Dedifferentiated amniotic fluid mesenchymal stem cell (primary cell): ENCODE results near the gene FADS1.

Source experiments
- DNase-seq: peaks from one replicate; pipeline ENCODE4 v3.0.0-alpha.2; 2016; ENCODE audit errors: extremely low spot score

FADS1 gene

DNA sequence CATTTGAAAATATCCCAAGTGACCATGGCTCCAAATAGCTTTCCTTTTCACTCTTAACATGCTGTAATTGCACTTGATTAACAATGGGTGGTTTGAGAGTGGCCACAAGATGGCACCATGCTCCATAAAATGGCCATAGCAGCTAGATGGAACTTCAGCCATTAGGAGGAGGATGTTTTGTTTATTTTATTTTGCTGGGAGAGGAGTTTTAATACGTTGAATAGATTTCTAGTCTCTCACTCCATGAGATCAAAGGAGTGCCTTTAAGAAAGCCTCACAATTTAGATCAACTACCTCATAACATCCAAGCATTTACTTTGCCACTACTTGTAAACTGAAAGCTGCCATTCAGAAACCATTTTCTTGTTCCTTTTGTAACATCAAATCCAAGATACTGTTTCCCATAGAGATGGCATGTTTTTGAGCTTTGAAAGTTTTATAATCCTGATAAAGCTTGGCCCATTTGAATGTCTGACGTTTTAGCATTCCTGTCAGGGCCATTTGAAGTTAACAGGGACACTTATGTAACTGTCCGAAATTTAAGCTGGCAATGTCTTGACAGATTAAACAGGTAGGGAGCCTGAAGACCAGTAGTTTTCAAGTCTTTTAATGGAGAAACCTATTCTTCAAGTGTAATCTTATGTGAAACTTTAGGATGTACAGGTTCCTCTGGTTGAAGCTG, 19.4 kb downstream of the FADS1 start:
- peak; percentile 81 for DNase-seq

DNA sequence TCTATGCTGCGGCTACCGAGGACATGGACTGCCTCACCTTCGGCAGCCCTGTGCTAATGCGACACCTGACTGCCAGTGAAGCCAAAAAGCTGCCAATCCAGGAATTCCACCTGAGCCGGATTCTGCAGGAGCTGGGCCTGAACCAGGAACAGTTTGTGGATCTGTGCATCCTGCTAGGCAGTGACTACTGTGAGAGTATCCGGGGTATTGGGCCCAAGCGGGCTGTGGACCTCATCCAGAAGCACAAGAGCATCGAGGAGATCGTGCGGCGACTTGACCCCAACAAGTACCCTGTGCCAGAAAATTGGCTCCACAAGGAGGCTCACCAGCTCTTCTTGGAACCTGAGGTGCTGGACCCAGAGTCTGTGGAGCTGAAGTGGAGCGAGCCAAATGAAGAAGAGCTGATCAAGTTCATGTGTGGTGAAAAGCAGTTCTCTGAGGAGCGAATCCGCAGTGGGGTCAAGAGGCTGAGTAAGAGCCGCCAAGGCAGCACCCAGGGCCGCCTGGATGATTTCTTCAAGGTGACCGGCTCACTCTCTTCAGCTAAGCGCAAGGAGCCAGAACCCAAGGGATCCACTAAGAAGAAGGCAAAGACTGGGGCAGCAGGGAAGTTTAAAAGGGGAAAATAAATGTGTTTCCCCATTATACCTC, 20.8 kb downstream of the FADS1 start:
- DNase-seq, result no peak

DNA sequence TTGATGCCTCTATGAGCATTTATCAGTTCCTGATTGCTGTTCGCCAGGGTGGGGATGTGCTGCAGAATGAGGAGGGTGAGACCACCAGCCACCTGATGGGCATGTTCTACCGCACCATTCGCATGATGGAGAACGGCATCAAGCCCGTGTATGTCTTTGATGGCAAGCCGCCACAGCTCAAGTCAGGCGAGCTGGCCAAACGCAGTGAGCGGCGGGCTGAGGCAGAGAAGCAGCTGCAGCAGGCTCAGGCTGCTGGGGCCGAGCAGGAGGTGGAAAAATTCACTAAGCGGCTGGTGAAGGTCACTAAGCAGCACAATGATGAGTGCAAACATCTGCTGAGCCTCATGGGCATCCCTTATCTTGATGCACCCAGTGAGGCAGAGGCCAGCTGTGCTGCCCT, 21.3 kb downstream of the FADS1 start:
- DNase-seq, result no peak

DNA sequence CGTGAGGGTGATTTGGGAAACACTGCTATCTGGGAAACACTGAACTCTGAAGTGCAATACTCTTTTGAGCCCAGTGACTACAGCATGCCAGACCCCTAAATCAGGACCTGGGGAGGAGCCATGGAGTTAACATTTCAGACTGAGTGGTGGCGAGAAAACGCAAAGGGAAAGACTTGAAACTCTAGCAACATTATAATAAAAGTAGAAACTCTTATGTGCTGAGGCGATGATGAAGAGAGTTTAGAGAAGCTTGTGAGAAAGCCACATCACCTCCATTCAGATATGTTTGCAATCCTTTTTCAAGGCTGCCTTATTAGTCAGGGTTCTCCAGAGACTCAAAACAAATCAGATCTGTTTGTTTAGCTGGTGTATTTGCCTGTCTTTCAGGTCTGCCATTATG, 22.2 kb downstream of the FADS1 start:
- DNase-seq, result no peak

DNA sequence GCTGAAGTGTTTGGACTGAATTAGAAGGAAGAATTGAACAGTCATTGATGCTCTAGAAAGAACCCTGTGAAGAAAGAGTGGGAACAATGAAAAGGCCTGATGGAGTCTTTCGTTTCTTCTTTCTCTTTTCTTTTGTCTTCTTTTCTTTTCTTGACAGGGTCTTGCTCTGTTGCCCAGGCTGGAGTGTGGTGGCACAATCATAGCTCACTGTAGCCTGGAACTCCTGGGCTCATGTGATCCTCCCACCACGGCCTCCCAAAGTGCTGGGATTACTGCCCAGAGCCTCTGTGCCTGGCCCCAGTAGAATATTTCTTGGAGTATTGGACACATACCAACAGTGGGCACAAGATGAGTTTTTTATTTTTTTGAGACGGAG, 23.0 kb downstream of the FADS1 start:
- DNase-seq, result no peak

DNA sequence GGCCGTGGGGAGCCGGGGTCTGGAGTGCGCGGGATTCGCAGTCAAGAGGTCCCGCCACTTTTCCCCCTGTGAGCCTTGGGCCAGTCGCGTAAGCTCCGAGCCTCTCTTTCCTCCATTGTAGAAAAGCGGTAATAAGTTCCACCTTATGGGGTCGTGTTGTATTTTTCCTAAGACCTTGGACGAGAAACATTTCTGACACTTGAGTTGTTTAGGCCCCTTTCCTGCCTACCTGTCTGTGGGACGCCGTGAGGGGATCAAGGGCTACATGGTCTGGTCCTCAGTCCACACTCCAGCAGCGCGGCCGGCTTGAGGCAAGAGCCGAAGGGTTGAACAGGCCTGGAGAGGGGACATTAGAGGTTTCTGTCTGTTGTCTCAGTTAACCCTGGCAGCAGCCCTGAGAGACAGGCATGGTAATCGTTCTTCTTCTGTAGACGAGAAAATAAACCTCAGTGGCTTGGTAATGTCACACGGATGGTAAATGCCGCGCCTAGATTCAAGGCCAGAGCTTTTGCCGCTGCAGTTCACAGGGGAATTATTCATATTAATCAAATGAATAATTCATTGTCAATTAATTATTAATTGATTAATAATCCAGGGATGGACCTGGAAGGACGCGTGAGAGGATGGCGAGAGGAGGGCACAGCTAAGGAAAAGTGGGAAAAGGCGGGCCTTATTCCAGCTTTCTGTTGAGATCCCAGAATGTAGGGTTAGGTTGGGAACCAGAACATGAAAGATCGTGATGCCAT, 23.5 kb downstream of the FADS1 start:
- DNase-seq, result no peak

DNA sequence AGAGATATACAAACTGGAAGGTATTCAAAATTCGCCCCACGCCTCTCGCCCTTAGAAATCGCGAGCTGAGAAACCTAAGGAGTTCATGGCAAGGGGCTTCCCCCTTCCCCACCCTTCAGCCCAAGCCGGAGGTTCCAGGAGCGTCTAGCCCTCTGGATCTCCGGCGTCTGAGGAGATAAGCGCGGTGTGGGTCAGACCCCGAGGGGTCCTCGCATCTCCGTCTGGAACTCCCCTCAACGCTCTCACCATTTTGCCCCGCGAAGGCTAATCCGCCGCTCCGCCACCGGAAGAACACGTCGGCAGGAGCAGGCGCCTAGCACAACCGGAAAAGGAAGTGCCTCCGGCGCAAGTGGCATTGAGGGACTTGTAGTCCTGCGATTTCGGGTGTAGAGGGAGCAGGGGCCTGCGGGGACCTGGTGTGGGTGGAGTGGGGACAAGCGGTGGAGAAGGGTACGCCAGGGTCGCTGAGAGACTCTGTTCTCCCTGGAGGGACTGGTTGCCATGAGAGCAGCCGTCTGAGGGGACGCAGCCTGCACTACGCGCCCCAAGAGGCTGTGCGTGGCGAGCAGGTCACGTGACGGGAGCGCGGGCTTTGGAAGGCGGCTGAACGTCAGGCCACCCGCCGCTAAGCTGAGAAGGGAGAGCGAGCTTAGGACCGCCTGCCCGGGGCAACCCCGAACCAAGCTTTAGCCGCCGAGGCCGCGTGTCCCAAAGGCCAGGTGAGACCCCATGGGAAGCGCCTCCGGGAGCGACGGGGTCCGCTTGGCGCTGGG, 24.3 kb downstream of the FADS1 start, which contains the start of the genes FEN1 and TMEM258:
FEN1 (plus strand) TSS at position 602 of the 773 bp plus-strand sequence. CDS start 2,451 bp downstream, outside the sequence.
TMEM258 (minus strand) TSS at position 290 of the 773 bp plus-strand sequence; CDS start at position 249, 41 bp downstream.
- DNase-seq, result peak; percentile 89

DNA sequence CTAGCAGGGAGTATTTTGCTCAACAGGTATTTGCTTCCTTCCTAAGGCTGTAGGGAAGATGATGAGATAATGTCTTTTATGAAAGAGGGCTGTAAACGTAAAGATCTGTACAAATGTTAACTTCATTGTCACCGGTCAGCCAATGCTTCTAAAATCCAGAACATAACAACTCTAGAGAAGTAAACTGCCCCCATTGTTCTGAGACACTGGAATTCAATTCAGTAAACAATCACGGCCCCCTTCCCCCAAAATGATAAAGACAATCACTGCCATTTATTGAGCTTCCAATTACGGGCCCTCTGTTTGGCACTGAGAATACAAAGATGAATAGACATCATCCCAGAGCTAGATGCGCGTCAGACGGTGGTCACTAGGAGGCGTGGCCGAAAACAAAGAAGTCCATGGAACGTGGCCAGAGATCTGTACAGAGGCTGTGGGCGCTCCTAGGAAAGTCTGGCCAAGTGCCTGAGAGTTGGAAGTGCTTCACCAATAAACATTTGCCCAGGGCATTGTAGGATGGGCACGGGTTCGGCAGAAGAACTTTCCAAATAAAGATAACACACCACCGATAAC, 25.0 kb downstream of the FADS1 start:
- peak; percentile 91 for DNase-seq

DNA sequence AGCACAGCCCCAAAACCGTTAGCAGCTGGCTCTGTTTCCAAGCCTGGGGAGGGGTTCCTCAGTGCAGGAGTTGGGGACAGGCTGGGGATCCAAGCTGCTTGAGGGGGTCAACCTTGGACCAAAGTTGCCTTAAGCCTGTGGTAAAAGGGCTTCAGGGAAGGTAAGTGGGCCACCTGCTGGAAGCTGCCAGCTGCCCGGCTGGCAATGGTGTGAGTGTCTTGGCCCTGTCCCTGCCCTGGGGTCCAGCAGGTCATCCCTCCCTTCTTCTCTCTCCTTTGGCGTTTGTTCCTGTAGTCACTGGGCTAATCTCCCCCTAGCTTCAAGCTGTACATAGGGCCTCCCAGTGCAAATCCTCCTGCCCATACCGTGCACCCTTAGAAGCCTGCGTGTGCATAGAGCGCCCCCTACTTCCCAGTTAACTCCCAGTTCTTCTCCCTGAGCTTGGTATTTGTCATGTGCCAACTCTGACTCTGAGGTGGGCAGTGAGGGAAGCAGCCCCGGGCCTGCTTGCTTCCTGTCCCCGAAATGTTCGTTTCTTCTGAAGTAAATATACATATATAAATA, 28.8 kb downstream of the FADS1 start:
- DNase-seq, result no peak

DNA sequence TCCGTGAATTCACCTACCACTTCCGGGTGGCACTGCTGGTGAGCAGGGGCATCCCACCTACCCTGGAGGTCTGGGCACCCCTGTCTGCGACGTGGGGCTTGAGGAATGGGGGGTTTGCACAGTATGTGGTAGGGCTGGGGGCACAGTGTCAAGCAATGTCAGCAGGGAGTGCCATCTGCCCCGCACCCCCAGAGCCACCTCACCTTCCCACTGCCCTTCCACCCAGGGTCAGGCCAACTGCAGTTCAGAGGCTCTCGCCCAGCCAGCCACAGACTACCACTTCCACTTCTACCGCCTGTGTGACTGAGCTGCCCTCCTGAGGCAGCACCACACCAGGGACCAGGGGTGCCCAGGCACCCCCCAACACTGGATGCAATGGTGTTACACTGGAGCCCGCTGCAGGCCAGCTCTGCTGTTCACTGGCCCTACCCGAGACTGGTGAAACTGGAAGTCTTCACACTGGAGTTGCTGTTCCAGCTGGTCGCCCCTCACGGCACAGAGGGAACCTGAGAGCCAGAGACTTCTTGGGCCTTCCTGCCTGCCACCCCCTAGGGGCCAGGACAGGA, 30.9 kb downstream of the FADS1 start:
- DNase-seq, result no peak

DNA sequence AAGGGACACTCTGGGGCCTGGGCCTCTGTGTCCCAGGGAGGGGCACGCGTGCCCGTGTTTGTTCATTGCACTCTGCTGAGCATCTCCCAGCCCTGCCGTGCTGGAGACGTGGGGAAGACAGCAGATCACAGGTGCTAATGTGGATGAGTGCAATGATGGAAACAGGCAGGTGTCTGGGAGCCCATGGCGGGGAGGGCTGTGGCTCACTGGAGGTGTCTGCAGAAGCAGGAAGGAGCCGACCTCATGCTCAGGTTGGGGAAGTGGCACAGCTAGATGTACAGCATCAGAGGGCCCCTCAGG, 32.3 kb downstream of the FADS1 start:
- DNase-seq, result no peak

DNA sequence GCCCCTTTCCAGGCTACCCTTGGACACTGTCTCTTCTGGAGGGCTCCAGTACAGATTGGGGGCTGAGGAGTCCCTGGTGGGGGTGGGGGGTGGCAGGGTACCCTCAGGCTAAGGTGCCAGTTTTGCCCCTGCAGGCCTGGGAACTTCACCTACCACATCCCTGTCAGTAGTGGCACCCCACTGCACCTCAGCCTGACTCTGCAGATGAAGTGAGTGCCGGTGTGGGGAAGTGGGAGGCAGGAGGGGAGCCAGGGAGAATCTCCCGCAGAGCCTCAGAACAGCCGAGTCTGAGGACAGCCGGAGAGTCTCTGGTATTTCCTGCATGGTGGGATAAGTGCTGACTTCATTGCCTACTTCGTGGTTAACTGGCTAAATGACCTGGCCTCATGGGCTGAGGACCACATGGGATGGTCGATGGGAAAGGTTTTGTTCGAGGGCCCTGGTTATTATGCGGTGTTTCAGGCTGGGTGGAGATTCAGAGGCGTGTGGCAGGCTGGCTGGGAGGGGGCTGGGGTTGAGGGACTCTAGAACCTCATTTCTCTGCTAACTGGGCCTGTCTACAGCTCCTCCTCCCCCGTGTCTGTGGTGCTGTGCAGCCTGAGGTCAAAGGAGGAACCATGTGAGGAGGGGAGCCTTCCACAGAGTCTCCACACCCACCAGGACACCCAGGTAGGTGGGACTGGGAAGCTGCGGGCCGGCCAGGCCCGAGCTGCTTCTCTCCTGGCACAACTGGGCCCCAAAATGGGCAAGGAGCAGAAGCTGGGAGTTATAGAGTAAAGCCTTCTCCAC, 32.9 kb downstream of the FADS1 start:
- DNase-seq, result no peak

DNA sequence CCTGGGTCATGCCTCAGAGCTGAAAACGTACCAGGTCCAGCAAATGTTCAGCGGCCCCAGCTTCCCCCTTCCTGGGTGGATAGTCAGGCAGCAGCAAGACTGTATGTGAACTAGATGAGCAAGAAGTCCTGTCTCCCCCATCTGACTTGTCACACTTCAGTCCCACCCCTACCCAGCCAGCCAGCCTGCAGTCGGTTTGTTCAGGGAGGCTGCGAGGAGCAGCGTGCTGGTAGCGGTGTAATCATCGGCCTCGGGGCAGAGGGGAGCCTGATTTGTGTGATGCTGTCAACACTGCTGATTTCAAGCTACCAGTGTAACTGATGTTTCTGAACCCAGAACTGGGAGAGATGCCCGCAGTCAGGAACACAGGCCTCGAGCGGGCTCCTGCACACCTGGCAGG, 34.0 kb downstream of the FADS1 start:
- DNase-seq, result no peak

DNA sequence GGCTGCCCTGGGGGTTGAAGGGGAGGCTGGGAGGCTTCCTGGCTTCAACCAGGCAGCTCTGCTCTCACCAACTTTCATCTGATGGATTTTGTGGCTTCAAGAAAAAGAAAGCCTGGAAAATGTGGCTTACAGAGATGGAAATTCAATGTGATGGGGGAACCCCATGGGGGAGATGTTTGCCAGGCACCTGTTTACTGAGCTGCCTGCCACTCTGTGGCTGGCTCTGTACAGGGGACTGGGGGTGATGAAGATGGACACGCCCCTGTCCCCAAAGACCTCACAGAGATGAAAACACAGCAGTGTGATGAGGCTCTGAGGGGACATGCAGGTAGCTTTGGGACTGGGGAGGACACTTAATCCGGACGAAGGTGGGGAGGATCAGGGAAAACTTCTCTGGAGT, 34.5 kb downstream of the FADS1 start:
- no peak for DNase-seq

DNA sequence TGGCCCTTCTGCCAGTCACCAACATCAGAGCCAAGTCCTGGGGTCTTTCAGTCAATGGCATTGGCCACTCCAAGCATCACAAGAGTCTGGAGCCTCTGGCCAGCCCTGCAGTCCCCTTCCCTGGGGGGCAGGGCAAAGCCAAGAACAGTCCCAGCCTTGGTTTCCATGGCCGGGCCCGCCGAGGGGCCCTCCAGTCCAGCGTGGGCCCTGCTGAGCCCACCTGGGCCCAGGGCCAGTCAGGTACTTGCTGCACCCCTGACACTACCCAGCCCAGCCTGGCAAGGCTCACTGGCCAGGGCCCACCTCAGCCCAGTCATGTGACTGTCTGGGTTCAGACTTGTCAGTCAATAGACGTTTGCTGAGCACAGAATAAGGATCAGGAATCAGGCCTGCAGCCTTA, 35.2 kb downstream of the FADS1 start:
- no peak for DNase-seq

DNA sequence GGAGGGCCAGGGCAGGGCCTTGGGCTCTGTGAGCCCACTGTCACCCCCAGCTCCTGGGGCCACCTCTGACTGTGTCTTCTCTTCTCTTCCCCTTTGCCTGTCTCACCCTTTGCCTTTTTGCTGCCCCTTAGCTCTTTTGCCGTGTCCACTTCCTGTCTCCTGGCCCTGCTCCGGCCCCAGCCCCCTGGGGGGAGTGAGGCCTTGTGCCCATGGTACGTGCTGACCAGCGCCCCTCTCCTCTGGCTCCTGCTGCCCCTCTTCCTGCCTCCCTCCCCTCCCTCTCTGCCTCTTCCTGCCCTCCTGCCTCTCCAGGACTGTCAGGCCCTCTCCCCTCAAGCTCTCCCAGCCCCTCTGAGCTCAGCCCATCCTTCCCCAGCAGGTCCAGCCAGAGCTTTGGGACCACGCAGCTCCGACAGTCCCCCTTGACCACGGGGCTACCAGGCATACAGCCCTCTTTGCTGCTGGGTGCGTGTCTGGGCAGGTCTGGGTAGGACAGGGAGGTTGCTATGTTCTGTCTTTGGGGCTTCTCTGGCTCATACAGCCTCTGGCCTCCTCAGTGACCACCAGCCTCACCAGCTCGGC, 36.1 kb downstream of the FADS1 start:
- no peak for DNase-seq

DNA sequence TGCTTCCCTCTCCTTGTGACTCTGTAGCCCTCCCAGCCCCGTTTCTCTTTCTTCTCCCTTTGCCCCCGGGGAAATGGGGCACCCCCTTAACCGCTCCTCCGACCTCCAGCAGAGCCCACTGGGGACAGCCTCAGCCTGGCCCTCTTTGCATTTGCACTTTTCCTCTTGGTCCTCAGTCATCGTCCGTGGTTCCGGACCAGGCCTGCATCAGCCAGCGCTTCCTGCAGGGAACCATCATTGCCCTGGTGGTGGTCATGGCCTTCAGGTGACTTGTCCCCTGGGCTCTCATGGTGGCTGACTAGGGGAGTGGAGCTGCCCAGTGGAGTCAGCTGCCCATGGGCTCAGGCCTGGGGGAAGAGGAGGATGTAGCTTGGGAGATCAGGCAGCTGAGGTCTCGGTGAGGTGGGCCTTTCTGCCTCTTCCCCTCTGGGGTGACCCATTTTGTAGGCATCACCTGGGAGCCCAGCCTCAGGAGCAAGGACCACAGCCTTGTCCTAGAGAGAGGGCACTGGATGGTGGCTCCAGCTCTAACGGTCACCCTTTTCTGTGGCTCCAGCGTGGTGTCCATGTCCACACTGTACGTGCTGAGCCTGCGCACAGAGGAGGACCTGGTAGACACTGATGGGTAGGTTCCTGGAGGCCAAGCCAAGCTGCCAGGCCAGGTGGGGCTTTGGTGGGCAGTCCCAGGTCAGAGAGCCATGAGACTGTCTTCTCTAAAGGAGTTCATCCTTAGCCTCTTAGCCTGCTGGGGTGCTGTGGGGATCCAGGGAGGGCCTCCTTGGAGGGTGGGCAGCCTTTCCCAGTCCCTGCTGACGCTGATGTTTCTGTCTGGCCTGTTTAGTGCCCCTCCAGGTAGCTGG, 36.9 kb downstream of the FADS1 start:
- DNase-seq, result no peak

DNA sequence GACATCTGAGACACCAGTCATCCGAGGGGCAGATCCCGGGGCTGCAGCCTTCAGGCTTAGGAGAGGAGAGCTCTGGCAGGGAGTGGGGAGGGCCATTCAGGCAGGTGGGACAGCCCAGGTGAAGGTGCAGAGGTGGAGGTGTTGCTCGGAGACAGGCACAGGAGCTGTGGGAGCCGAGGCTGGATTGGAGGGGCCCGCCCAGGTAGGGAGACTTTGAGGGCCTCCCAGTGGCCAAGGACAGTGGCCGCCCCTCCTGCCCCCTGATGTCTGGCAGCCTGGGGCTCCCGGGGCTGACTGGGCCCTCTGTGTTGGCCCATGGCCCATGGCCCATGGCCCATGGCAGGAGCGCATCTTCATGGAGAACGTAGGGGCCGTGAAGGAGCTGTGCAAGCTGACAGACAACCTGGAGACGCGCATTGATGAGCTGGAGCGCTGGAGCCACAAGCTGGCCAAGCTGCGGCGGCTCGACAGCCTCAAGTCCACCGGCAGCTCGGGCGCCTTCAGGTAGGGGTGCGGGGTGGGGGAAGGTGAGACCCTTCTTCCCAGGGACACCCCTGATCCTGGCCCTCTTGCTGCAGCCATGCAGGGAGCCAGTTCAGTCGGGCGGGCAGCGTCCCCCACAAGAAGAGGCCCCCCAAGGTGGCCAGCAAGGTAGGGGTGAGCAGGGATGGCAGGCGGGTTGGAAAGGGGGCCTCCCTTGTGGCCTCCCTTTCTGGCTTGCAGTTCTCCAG, 37.7 kb downstream of the FADS1 start:
- no peak for DNase-seq
